MCF 10A (cell line): ENCODE data around the gene PDXDC1. TPM values are rescaled to one million over a fixed set of nuclear protein-coding genes. Genes with fewer than 3 reads are reported as not detected.
"Not testable (repeated sequence)": the region's sequence is repeated elsewhere in the genome, so short reads cannot be mapped to it uniquely, and the experiment has no call there.

Source experiments
- BruUV-seq: library from RNA; stranded (reverse); fragments of 400-500 nt; replicated peaks from 2 replicates; lab custom pipeline; 2021; lab: Mats Ljungman, UMichigan
- CTCF ChIA-PET: fragments of 300-600 bp; sonication (Branson Sonifier 250); formaldehyde crosslinking; extraction: SDS; loops from one replicate; lab custom pipeline; 2021; ENCODE audit warnings: antibody characterized with exemption, inconsistent platforms; lab: Yijun Ruan, JAX
- POLR2A ChIA-PET: fragments of 300-600, 350-650 bp; sonication (Branson Sonifier 250); formaldehyde crosslinking; extraction: SDS; loops from one replicate; lab custom pipeline; 2020; ENCODE audit warnings: antibody characterized with exemption, inconsistent platforms; lab: Yijun Ruan, JAX
- DNase-seq: peaks from one replicate; pipeline ENCODE4 v3.0.0-alpha.2; 2018; ENCODE audit not compliant: unreplicated experiment
- H3K27ac Mint-ChIP-seq: one replicate; pipeline ENCODE4 v1.8.0; 2022; ENCODE audit warnings: mild to moderate bottlenecking, low read depth, mixed read lengths; ENCODE audit not compliant: unreplicated experiment
- H3K27me3 Mint-ChIP-seq: one replicate; pipeline ENCODE4 v1.8.0; 2022; ENCODE audit warnings: mixed read lengths; ENCODE audit not compliant: insufficient read depth, unreplicated experiment
- H3K36me3 Mint-ChIP-seq: one replicate; pipeline ENCODE4 v1.8.0; 2022; ENCODE audit warnings: mild to moderate bottlenecking, moderate library complexity, mixed read lengths; ENCODE audit not compliant: insufficient read depth, unreplicated experiment
- H3K4me1 Mint-ChIP-seq: one replicate; pipeline ENCODE4 v1.8.0; 2022; ENCODE audit warnings: mixed read lengths; ENCODE audit not compliant: insufficient read depth, unreplicated experiment
- H3K4me3 Mint-ChIP-seq: one replicate; pipeline ENCODE4 v1.8.0; 2022; ENCODE audit warnings: mild to moderate bottlenecking, moderate library complexity, mixed read lengths; ENCODE audit not compliant: unreplicated experiment
- H3K9me3 Mint-ChIP-seq: one replicate; pipeline ENCODE4 v1.8.0; 2022; ENCODE audit warnings: mixed read lengths; ENCODE audit not compliant: unreplicated experiment
- intact Hi-C: fragments of 100-400 bp; cut with micrococcal nuclease; formaldehyde crosslinking; loops from 2 replicates; pipeline ENCODE4 v1.14.1; 2022
- total RNA-seq: library from RNA; stranded (reverse); gene quantifications from 2 replicates; pipeline ENCODE4 v1.2.3, GENCODE V29; 2022

The PDXDC1 gene
- total RNA-seq, 1 experiment from 2014 or later, result 70.7 TPM

- CTCF ChIA-PET, DNase-seq, H3K9me3 Mint-ChIP-seq, POLR2A ChIA-PET, H3K4me3 Mint-ChIP-seq, H3K27ac Mint-ChIP-seq, BruUV-seq, H3K36me3 Mint-ChIP-seq, intact Hi-C loops, H3K27me3 Mint-ChIP-seq: not testable (repeated sequence)
- peaks cover 18% of the 10 kb centered on the region for H3K4me1 Mint-ChIP-seq
Measured at GRCh38 chr16:14971621-14972228, 3.1 kb upstream of the PDXDC1 start.

- intact Hi-C loops, POLR2A ChIA-PET, H3K27me3 Mint-ChIP-seq, H3K9me3 Mint-ChIP-seq, CTCF ChIA-PET, H3K36me3 Mint-ChIP-seq: not testable (repeated sequence)
- peak overlapping the region; percentile 90 for H3K27ac Mint-ChIP-seq
- BruUV-seq, result TSS peak; percentile 89
- H3K4me3 Mint-ChIP-seq, result peak overlapping the region; percentile 93
- DNase-seq, result peak; percentile 27
- peaks cover 21% of the 10 kb centered on the region for H3K4me1 Mint-ChIP-seq
Measured at GRCh38 chr16:14973785-14974322, 972 bp upstream of the PDXDC1 start.

GRCh38 chr16:14974331-14974655, 533 bp upstream of the PDXDC1 start:
- peaks cover 21% of the 10 kb centered on the region for H3K4me1 Mint-ChIP-seq
- BruUV-seq, intact Hi-C loops, H3K27me3 Mint-ChIP-seq, CTCF ChIA-PET, H3K9me3 Mint-ChIP-seq: not testable (repeated sequence)
- H3K4me3 Mint-ChIP-seq, result peak overlapping the region; percentile 93
- POLR2A ChIA-PET, result interaction anchor here (1.1 to 1.2 kb wide), 2 partner anchors 11 to 16 kb away, joined by 4 read pairs; no protein-coding TSS in a partner anchor
- peak; percentile 81 for DNase-seq
- H3K27ac Mint-ChIP-seq, result peak overlapping the region; percentile 90
- H3K36me3 Mint-ChIP-seq, result peaks cover 13% of the 10 kb centered on the region

DNA sequence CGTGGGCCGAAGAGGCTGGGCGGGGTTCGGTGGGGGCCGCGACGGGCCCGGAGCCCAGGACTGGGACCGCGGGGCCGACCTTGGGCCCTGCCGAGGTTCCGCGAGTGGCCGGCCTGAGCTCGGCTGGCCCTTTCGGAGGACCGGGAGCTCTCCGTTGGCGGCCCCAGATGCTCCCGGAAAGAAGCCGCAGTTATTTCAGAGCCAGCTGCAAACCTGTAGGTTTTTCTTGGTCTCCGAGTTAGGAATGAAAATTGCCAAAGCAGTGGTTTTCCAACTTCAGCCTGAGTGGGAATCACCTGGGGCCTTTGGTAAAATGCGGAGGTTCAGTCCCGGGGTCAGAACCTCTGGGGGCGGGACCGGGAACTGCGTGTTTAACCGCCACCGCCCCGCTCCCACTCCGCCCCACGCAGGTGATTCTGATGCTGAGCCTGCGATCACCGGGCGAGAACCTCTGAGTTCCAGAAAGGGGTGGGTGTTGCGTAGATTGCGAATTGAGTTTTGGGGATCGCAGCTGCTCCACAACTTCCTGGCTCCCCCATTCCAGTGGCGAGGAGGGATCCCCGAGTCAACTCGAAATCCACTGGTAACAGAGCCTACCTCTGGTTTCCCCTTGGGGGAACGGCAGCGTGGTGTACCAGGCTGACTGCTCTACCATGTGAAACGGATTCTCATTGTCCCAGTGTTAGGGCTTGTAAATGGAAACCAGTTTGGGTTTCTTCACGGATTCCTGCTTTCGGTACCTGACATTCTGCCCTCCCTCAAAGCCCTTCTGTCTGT, 780 bp downstream of the PDXDC1 start:
- Mint-ChIP-seq H3K4me3 (peak overlapping the region; percentile 93), H3K4me1 (peaks cover 17% of the 10 kb centered on the region), H3K36me3 (peaks cover 18% of the 10 kb centered on the region), H3K27ac (peak overlapping the region; percentile 90)
- POLR2A ChIA-PET, result interaction anchor here (1.0 to 1.2 kb wide), 4 partner anchors 12 to 48 kb away, joined by 3 to 5 read pairs (median 4); no protein-coding TSS in a partner anchor
- intact Hi-C loops, H3K9me3 Mint-ChIP-seq, BruUV-seq, H3K27me3 Mint-ChIP-seq, CTCF ChIA-PET: not testable (repeated sequence)
- peak; percentile 42 for DNase-seq

DNA sequence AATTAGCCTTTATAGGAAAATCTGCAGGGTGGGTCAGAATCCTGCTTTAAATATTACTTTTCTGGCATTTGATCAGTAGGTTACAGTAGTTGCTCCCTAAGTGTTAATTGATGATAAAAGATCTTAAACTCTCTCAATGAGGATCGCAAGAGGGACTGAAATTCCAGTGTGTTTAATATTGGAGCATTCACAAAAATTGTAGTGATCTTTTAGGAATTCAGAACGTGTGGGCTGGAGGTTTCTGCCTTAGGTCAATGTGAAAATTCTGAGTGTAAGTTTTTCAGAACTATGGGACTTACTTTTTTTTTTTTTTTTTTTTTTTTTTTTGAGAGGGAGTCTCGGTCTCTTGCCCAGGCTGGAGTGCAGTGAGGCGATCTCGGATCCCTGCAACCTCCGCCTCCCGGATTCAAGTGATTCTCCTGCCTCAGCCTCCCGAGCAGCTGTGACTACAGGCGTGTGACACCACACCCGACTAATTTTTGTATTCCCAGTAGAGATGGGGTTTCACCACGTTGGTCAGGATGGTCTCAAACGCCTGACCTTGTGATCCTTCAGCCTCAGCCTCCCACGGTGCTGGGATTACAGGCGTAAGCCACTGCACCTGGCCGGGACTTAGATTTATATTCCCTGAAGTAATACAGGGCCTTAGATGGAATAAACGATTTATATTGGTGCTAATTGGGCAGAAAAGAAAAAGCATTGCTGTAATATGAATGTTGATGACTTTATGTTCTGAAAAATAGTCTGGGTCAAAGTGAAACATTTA, 2.3 kb downstream of the PDXDC1 start:
- intact Hi-C loops, H3K27ac Mint-ChIP-seq, POLR2A ChIA-PET, H3K9me3 Mint-ChIP-seq, CTCF ChIA-PET, DNase-seq, H3K27me3 Mint-ChIP-seq, BruUV-seq: not testable (repeated sequence)
- Mint-ChIP-seq H3K36me3 (peaks cover 18% of the 10 kb centered on the region), H3K4me3 (peak overlapping the region; percentile 93), H3K4me1 (peaks cover 21% of the 10 kb centered on the region)

DNA sequence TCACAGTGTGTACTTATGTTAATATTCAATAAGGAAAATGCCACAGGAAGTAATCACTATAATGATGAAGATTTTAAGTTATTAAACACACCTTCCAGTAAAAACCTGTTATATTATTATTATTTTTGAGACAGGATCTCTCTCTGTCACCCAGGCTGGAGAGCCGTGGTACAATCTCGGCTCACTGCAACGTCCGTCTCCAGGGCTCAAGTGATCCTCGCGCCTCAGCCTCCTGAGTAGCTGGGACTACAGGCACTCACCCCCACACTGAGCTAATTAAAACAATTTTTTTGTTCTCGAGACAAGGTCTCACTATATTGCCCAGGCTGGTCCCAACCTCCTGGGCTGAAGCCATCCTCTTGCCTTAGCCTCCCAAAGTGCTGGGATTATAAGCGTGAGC, 3.5 kb downstream of the PDXDC1 start:
- H3K4me1 Mint-ChIP-seq, result peaks cover 27% of the 10 kb centered on the region
- intact Hi-C loops, POLR2A ChIA-PET, DNase-seq, BruUV-seq, H3K9me3 Mint-ChIP-seq, H3K27me3 Mint-ChIP-seq, CTCF ChIA-PET, H3K4me3 Mint-ChIP-seq, H3K27ac Mint-ChIP-seq: not testable (repeated sequence)
- peaks cover 20% of the 10 kb centered on the region for H3K36me3 Mint-ChIP-seq

GRCh38 chr16:14978908-14979307, 4.1 kb downstream of the PDXDC1 start:
- H3K27ac Mint-ChIP-seq, POLR2A ChIA-PET, H3K27me3 Mint-ChIP-seq, intact Hi-C loops, H3K9me3 Mint-ChIP-seq, DNase-seq, BruUV-seq, H3K4me3 Mint-ChIP-seq, CTCF ChIA-PET: not testable (repeated sequence)
- H3K4me1 Mint-ChIP-seq, result peaks cover 28% of the 10 kb centered on the region
- peaks cover 25% of the 10 kb centered on the region for H3K36me3 Mint-ChIP-seq

DNA sequence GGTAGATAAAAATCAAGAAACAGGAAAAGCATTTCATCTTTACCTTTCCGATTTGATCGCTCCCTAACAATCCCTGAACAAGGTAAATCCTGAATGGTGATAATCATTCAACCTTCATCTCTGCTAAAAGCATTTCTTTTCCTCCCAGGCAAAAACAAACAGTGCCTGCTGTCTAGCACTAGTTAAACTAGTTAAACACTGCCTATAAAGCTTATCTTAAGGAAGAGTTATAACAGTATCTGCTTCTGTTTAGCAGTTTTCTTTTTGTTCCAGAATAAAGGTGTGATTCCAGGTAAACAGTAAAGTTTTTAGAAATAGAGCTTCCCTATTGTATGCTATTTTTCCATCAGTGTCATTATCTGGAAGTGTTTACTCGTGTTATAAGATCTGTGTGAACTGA, 6.4 kb downstream of the PDXDC1 start:
- Mint-ChIP-seq H3K4me1 (peaks cover 24% of the 10 kb centered on the region), H3K36me3 (peaks cover 47% of the 10 kb centered on the region)
- H3K4me3 Mint-ChIP-seq, H3K27me3 Mint-ChIP-seq, intact Hi-C loops, H3K9me3 Mint-ChIP-seq, CTCF ChIA-PET, BruUV-seq, H3K27ac Mint-ChIP-seq, POLR2A ChIA-PET, DNase-seq: not testable (repeated sequence)
